ENCODE results near the gene NELFCD. TPM values are rescaled to one million over a fixed set of nuclear protein-coding genes. Genes with fewer than 3 reads are reported as not detected.

The NELFCD gene
- total and polyA plus RNA-seq, 9 of the 15 experiments (the other 6 are each of a cell fraction or from before 2014, with no cell fraction given): 11.7 to 163 (median 96.5) TPM

DNA sequence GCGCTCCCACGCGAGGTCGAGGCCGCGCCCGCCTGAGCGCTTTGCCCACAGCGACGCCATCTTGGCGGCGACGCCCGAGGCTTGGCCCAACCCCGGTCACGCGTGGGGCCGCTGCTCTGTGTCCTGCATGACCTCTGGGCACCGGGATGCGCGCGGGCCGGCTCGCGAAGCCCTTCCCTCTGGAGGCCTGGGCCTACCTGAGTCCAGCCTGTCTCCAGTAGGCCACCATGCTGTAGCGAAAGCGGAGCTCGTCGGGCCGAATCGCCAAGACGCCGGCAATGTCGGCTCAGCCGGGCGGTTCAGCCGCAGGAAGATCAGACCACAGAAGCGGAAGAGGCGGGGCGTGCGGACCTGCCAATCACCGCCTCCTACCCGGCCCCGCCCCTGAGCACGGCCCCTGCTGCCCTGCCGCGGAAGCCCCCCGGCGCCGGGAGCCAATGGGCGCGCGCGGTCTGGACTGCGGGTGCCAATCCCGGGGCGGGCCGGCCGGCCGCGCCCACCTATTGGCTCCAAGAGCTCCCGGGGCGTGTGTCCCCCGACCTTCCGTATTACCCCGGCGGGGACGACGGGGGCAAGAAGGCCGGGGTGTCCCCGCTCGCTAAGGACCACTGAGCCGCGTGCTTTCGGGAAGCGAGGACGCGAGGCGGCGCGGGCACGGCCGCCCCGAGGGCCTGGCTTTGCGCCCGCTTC lies 51.1 kb downstream of the NELFCD start, which contains the start of gene ATP5F1E (continued):
- TF ChIP-seq ADNP (tag; IDR thresholded peaks at IDR 0.05) (no peak), MAZ (CRISPR knock-in tag; conservative IDR thresholded peaks at IDR 0.05 in 1 of 2, IDR thresholded peaks at IDR 0.05 in 1 of 2) (peak; percentile 67 to 96), FOXJ2 (tag; IDR thresholded peaks at IDR 0.05) (no peak), RAD21 (CRISPR knock-in tag; conservative IDR thresholded peaks at IDR 0.05 in 1 of 2, IDR thresholded peaks at IDR 0.05 in 1 of 2) (peak in 1 of 2 experiments; percentile 13; a peak in 1 of 4 replicates), MTF1 (CRISPR knock-in tag; IDR thresholded peaks at IDR 0.05; ENCODE audit: borderline replicate concordance) (no peak; the same call in 1 of the 2 replicates), RBM22 (IDR thresholded peaks at IDR 0.05; ENCODE audit: low read depth, low read length, poor library complexity, severe bottlenecking) (peak; percentile 83), SMAD4 (CRISPR knock-in tag; conservative IDR thresholded peaks at IDR 0.05) (peak; percentile 96), ZNF253 (CRISPR knock-in tag; conservative IDR thresholded peaks at IDR 0.05) (no peak), ZKSCAN1 (IDR thresholded peaks at IDR 0.05; ENCODE audit: low read depth, low read length) (no peak), MAFG (tag; conservative IDR thresholded peaks at IDR 0.05) (no peak), TBP (optimal IDR thresholded peaks at IDR 0.05; ENCODE audit: low read depth, low read length) (peak; percentile 54), ZBTB1 (CRISPR knock-in tag; IDR thresholded peaks at IDR 0.05; ENCODE audit: borderline replicate concordance, low read depth) (no peak), EP300 (IDR thresholded peaks at IDR 0.05; ENCODE audit: low read length) (no peak), HDGF (IDR thresholded peaks at IDR 0.05) (no peak), PHF20 (IDR thresholded peaks at IDR 0.05; ENCODE audit: partially characterized antibody) (no peak), POLR3G (IDR thresholded peaks at IDR 0.05; ENCODE audit: extremely low read depth, insufficient read length, insufficient replicate concordance) (no peak), RBM17 (IDR thresholded peaks at IDR 0.05; ENCODE audit: borderline replicate concordance, low read depth, low read length) (no peak), TAF15 (IDR thresholded peaks at IDR 0.05; ENCODE audit: low read depth, low read length) (no peak), ARID1B (IDR thresholded peaks at IDR 0.05) (no peak), ASH1L (IDR thresholded peaks at IDR 0.05; ENCODE audit: borderline replicate concordance, low read depth, partially characterized antibody) (peak; percentile 68), ESRRB (CRISPR knock-in tag; IDR thresholded peaks at IDR 0.05; ENCODE audit: borderline replicate concordance) (no peak; the same call in 1 of the 2 replicates)
- TF ChIP-seq, protein P1, sequence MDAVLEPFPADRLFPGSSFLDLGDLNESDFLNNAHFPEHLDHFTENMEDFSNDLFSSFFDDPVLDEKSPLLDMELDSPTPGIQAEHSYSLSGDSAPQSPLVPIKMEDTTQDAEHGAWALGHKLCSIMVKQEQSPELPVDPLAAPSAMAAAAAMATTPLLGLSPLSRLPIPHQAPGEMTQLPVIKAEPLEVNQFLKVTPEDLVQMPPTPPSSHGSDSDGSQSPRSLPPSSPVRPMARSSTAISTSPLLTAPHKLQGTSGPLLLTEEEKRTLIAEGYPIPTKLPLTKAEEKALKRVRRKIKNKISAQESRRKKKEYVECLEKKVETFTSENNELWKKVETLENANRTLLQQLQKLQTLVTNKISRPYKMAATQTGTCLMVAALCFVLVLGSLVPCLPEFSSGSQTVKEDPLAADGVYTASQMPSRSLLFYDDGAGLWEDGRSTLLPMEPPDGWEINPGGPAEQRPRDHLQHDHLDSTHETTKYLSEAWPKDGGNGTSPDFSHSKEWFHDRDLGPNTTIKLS (IDR thresholded peaks at IDR 0.05; ENCODE audit: borderline replicate concordance, low read depth): peak; percentile 27; the same call in 1 of the 2 replicates
- TF ChIP-seq, protein P2, sequence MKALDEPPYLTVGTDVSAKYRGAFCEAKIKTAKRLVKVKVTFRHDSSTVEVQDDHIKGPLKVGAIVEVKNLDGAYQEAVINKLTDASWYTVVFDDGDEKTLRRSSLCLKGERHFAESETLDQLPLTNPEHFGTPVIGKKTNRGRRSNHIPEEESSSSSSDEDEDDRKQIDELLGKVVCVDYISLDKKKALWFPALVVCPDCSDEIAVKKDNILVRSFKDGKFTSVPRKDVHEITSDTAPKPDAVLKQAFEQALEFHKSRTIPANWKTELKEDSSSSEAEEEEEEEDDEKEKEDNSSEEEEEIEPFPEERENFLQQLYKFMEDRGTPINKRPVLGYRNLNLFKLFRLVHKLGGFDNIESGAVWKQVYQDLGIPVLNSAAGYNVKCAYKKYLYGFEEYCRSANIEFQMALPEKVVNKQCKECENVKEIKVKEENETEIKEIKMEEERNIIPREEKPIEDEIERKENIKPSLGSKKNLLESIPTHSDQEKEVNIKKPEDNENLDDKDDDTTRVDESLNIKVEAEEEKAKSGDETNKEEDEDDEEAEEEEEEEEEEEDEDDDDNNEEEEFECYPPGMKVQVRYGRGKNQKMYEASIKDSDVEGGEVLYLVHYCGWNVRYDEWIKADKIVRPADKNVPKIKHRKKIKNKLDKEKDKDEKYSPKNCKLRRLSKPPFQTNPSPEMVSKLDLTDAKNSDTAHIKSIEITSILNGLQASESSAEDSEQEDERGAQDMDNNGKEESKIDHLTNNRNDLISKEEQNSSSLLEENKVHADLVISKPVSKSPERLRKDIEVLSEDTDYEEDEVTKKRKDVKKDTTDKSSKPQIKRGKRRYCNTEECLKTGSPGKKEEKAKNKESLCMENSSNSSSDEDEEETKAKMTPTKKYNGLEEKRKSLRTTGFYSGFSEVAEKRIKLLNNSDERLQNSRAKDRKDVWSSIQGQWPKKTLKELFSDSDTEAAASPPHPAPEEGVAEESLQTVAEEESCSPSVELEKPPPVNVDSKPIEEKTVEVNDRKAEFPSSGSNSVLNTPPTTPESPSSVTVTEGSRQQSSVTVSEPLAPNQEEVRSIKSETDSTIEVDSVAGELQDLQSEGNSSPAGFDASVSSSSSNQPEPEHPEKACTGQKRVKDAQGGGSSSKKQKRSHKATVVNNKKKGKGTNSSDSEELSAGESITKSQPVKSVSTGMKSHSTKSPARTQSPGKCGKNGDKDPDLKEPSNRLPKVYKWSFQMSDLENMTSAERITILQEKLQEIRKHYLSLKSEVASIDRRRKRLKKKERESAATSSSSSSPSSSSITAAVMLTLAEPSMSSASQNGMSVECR (CRISPR knock-in tag; IDR thresholded peaks at IDR 0.05): peak; percentile 68
